ENCODE data around the gene AASDHPPT.

AASDHPPT gene

GRCh38 chr11:106086135-106086534 is 8.7 kb downstream of the AASDHPPT start:
- no peak for DNase-seq (ENCODE audit: low spot score)
- no peak for TF ChIP-seq CTCF (IDR thresholded peaks at IDR 0.05)
- peak overlapping the region in 1 of 2 donors; percentile 27 for H3K27ac ChIP-seq
- H3K4me3 ChIP-seq = no peak overlapping the region

- DNase-seq (ENCODE audit: low spot score) = no peak
- no peak for TF ChIP-seq CTCF (IDR thresholded peaks at IDR 0.05)
- Histone ChIP-seq H3K4me3 (peak overlapping the region; percentile 14), H3K27ac (peak overlapping the region in 1 of 2 donors; percentile 27)
These were observed 9.4 kb downstream of the AASDHPPT start for GRCh38 chr11:106086850-106087249.

GRCh38 chr11:106087815-106088435 is 10.5 kb downstream of the AASDHPPT start:
- DNase-seq (ENCODE audit: low spot score) = no peak
- peak overlapping the region; percentile 14 for H3K4me3 ChIP-seq
- peak overlapping the region in 1 of 2 donors; percentile 17 for H3K27ac ChIP-seq
- peak; percentile 82 for TF ChIP-seq CTCF (IDR thresholded peaks at IDR 0.05)

GRCh38 chr11:106088896-106089295 is 11.4 kb downstream of the AASDHPPT start:
- no peak for DNase-seq (ENCODE audit: low spot score)
- TF ChIP-seq CTCF (IDR thresholded peaks at IDR 0.05) = no peak
- H3K27ac ChIP-seq = no peak overlapping the region
- no peak overlapping the region for H3K4me3 ChIP-seq

GRCh38 chr11:106091480-106092123 is 14.1 kb downstream of the AASDHPPT start:
- H3K27ac ChIP-seq = no peak overlapping the region
- no peak for TF ChIP-seq CTCF (IDR thresholded peaks at IDR 0.05)
- no peak for DNase-seq (ENCODE audit: low spot score)
- H3K4me3 ChIP-seq = no peak overlapping the region

- Histone ChIP-seq H3K4me3 (no peak overlapping the region), H3K27ac (no peak overlapping the region)
- TF ChIP-seq CTCF (IDR thresholded peaks at IDR 0.05) = no peak
- no peak for DNase-seq (ENCODE audit: low spot score)
These were observed 15.0 kb downstream of the AASDHPPT start for GRCh38 chr11:106092446-106092845.
